CD4-positive, alpha-beta T cell treated with Interleukin-4 for 1 hour (primary cell): ENCODE measurements around the gene CCDC28B.

Experiments used
- DNase-seq, 2 donors: peaks; one replicate each; pipeline ENCODE4 v3.0.0-alpha.2; 2020 to 2022

CCDC28B gene

GRCh38 chr1:32223683-32224082 lies 23.3 kb downstream of the CCDC28B start:
- no peak for DNase-seq

GRCh38 chr1:32224285-32224684 lies 23.9 kb downstream of the CCDC28B start:
- no peak for DNase-seq

GRCh38 chr1:32228771-32229170 lies 28.4 kb downstream of the CCDC28B start:
- DNase-seq: no peak

GRCh38 chr1:32231843-32232432 lies 31.5 kb downstream of the CCDC28B start:
- no peak for DNase-seq

GRCh38 chr1:32232558-32233304 lies 32.3 kb downstream of the CCDC28B start:
- no peak for DNase-seq

- DNase-seq: no peak
Measured at GRCh38 chr1:32234792-32235191, 34.4 kb downstream of the CCDC28B start.

- no peak for DNase-seq
Measured at GRCh38 chr1:32239337-32239736, 38.9 kb downstream of the CCDC28B start.

- no peak for DNase-seq
Measured at GRCh38 chr1:32239790-32240139, 39.4 kb downstream of the CCDC28B start.

- DNase-seq: peak; percentile 54 to 68
Measured at GRCh38 chr1:32240140-32240951, 40.0 kb downstream of the CCDC28B start.

GRCh38 chr1:32241001-32241763 lies 40.8 kb downstream of the CCDC28B start:
- DNase-seq: peak in 1 of 2 donors; percentile 35

GRCh38 chr1:32242341-32242851 lies 42.0 kb downstream of the CCDC28B start:
- DNase-seq: no peak

- DNase-seq: no peak
Measured at GRCh38 chr1:32246888-32247273, 46.5 kb downstream of the CCDC28B start, which contains the start of gene FAM167B. Gene FAM167B (plus strand): TSS chr1:32247222. CDS start chr1:32247422, 200 bp downstream.

GRCh38 chr1:32247452-32247851 lies 47.1 kb downstream of the CCDC28B start:
- DNase-seq: no peak

GRCh38 chr1:32247983-32248889 lies 47.8 kb downstream of the CCDC28B start:
- peak; percentile 80 for DNase-seq

- peak; percentile 89 to 90 for DNase-seq
Measured at GRCh38 chr1:32249831-32250525, 49.6 kb downstream of the CCDC28B start.

- peak; percentile 53 to 61 for DNase-seq
Measured at GRCh38 chr1:32250893-32251716, 50.7 kb downstream of the CCDC28B start, which contains the start of gene LCK. Gene LCK (plus strand): TSS chr1:32251265. CDS start chr1:32274330, 23,065 bp downstream.
